Measurements from ENCODE around the gene GPR37L1.
A peak's percentile ranks its signal among the peaks of the same experiment; 100 is the strongest.
"Not testable (repeated sequence)": the region's sequence is repeated elsewhere in the genome, so short reads cannot be mapped to it uniquely, and the experiment has no call there.

The GPR37L1 gene

GRCh38 chr1:202101184-202101583 is 21.5 kb upstream of the GPR37L1 start:
- Histone ChIP-seq H3K36me3 (replicated peaks) (no peaks in the 10 kb centered on the region), H3K4me1 (peaks cover 7% of the 10 kb centered on the region), H3K4me3 (no peak overlapping the region), H3K9me3 (no peaks in the 10 kb centered on the region), H3K27me3 (ENCODE audit: low read depth) (no peaks in the 10 kb centered on the region)
- DNase-seq (ENCODE audit: low spot score in 2 of 2) = no peak
- in situ Hi-C loops (cut with MboI; ENCODE audit: low sequenced_read_pairs) = no loop called here

DNA sequence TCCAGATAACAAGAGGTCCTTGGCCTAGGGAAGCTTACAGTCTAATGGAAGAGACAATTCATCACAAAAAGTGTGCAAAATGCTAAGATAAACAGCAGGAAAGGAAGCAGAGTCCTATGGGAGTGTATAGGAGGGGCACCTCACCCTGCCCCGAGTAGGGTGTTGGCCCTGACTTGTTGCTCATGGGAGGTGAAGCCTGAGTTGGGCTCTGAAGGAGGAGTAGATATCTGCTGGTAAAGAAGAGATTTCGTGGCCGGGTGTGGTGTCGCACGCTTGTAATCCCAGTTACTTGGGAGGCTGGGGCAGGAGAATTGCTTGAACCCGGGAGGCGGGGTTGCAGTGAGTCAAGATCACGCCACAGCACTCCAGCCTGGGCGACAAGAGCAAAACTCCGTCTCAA is 18.6 kb upstream of the GPR37L1 start:
- no peaks in the 10 kb centered on the region for H3K36me3 ChIP-seq (replicated peaks)
- H3K4me3 ChIP-seq = no peak overlapping the region
- peaks cover 7% of the 10 kb centered on the region for H3K4me1 ChIP-seq
- no peak for DNase-seq (ENCODE audit: low spot score in 2 of 2)
- in situ Hi-C loops (cut with MboI; ENCODE audit: low sequenced_read_pairs) = no loop called here
- no peaks in the 10 kb centered on the region for H3K27me3 ChIP-seq (ENCODE audit: low read depth)
- H3K9me3 ChIP-seq = no peaks in the 10 kb centered on the region

DNA sequence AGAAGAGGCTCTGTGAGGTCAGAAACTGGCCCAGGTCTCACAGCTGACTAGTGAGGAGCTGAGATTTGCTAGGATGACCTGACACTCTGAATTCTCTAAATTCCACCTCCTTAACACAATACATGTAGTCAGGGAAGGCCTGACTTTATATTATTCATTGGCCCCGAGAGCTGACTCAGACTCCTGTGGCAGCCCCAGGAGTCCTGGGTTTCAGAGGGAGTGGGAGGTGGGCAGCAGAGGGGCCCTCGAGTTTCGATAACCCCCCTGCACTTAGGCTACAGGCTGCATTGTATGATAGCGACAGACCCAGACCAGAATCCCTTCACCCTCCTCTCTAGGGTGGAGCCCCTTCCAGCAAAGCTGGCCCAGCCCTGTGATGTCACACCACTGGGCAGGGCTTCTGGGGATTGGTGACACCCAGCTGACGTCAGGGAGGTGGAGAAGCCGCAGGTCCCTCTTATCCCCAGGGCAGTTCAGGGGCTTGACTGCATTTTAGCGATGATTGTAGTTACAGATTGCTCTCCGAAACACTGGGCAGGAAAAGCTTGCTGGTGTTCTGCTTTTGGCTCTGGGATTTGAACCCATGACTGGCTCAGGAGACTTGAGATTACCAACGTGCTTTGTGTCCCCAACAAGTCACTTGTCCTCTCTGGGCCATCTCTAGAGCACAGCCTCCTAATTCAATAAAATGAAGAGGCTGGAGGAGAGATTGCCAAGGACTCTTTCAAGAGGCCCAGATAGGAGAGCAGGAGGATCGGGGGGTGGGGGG is 17.0 kb upstream of the GPR37L1 start:
- in situ Hi-C loops (cut with MboI; ENCODE audit: low sequenced_read_pairs) = no loop called here
- H3K27me3 ChIP-seq (ENCODE audit: low read depth) = no peaks in the 10 kb centered on the region
- H3K9me3 ChIP-seq = no peaks in the 10 kb centered on the region
- no peak overlapping the region for H3K4me3 ChIP-seq
- peak; percentile 43 to 79 for DNase-seq (ENCODE audit: low spot score in 2 of 2)
- no peaks in the 10 kb centered on the region for H3K36me3 ChIP-seq (replicated peaks)
- peaks cover 7% of the 10 kb centered on the region for H3K4me1 ChIP-seq

GRCh38 chr1:202106340-202107254 is 16.1 kb upstream of the GPR37L1 start:
- peaks cover 7% of the 10 kb centered on the region for H3K4me1 ChIP-seq
- in situ Hi-C loops (cut with MboI; ENCODE audit: low sequenced_read_pairs) = no loop called here
- no peak overlapping the region for H3K4me3 ChIP-seq
- no peak for DNase-seq (ENCODE audit: low spot score in 2 of 2)
- no peaks in the 10 kb centered on the region for H3K27me3 ChIP-seq (ENCODE audit: low read depth)
- H3K9me3 ChIP-seq = no peaks in the 10 kb centered on the region
- H3K36me3 ChIP-seq (replicated peaks) = no peaks in the 10 kb centered on the region

- H3K27me3 ChIP-seq (ENCODE audit: low read depth) = no peaks in the 10 kb centered on the region
- in situ Hi-C loops (cut with MboI; ENCODE audit: low sequenced_read_pairs) = no loop called here
- DNase-seq (ENCODE audit: low spot score in 2 of 2) = no peak
- H3K36me3 ChIP-seq (replicated peaks) = no peaks in the 10 kb centered on the region
- no peak overlapping the region for H3K4me3 ChIP-seq
- H3K9me3 ChIP-seq = no peaks in the 10 kb centered on the region
- peaks cover 7% of the 10 kb centered on the region for H3K4me1 ChIP-seq
These were observed 15.4 kb upstream of the GPR37L1 start for GRCh38 chr1:202107321-202107761.

DNA sequence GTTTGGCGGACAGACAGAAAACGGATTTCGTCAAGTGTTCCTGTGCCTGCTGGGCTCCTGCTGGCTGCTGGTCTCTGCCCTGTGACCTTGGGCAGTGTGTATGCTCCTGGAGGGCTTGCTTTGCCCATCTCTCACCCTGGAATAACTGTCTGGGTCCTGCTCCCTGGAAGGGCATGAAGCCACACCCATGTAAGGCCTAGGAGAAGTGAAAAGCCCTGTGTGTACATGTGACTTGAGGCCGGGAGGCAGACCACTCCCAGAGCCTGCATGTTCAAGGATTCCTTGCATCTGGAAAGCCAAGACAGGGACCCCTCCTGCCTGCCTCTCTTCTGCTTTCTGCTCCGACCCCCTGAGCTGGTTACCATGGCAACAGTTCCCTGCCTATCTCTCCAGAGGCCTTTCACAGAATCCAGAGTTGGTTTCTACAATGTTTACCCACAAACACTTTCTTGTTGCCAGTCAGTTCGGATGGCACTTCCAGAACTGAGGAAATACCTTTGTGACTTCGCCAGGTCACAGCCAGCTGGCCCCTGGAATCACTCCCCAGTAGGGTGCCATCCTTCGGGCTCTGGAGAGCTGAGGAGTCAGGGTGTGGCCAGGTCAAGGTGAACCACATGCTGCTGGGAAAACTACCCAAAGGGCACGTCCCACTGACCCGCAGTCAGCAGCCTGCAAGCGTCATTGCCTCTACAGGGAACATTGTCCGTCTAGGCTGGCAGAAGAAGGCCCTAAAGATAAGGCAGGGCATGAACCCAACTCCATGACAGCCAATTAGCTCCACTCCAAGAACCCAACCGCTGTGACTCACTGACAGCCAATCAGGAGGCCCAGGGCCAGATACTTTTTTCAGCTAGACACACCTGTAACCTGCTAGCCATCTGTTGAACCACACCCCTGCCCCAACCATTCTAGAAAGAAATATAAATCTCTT is 14.7 kb upstream of the GPR37L1 start:
- no peaks in the 10 kb centered on the region for H3K27me3 ChIP-seq (ENCODE audit: low read depth)
- H3K4me3 ChIP-seq = no peak overlapping the region
- in situ Hi-C loops (cut with MboI; ENCODE audit: low sequenced_read_pairs) = no loop called here
- DNase-seq (ENCODE audit: low spot score in 2 of 2) = no peak
- H3K36me3 ChIP-seq (replicated peaks) = no peaks in the 10 kb centered on the region
- no peaks in the 10 kb centered on the region for H3K9me3 ChIP-seq
- peaks cover 7% of the 10 kb centered on the region for H3K4me1 ChIP-seq

DNA sequence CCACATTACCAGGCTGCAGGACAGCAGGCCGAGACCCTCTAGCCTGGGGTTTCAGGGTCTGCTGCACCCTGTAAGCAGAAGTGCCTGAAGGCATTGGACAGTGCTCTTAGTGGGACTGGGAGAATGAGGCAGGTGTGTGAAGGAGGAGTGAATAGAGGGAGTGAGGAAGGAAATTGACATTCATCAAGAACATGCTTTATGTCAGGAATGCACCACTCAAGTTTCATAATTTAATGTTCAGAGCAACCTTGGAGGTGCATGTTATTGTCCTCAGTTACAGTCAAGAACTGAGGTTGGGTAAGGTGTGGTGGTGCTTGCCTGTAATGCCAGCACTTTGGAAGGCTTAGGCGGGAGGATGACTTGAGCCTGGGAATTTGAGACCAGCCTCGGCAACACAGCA is 11.7 kb upstream of the GPR37L1 start:
- in situ Hi-C loops (cut with MboI; ENCODE audit: low sequenced_read_pairs) = loop anchor here (10.0 kb wide), 1 partner anchor 216 kb away; no protein-coding TSS in a partner anchor
- DNase-seq (ENCODE audit: low spot score in 2 of 2) = no peak
- peaks cover under 1% of the 10 kb centered on the region; the same call in 1 of the 2 replicates for H3K4me1 ChIP-seq
- no peaks in the 10 kb centered on the region for H3K27me3 ChIP-seq (ENCODE audit: low read depth)
- H3K4me3 ChIP-seq = no peak overlapping the region
- H3K9me3 ChIP-seq = no peaks in the 10 kb centered on the region
- no peaks in the 10 kb centered on the region for H3K36me3 ChIP-seq (replicated peaks)

- not testable (repeated sequence) for H3K27me3 ChIP-seq (ENCODE audit: low read depth); H3K9me3 ChIP-seq; H3K4me3 ChIP-seq; H3K4me1 ChIP-seq; H3K36me3 ChIP-seq (replicated peaks); DNase-seq (ENCODE audit: low spot score in 2 of 2)
- in situ Hi-C loops (cut with MboI; ENCODE audit: low sequenced_read_pairs) = loop anchor here (10.0 kb wide), 1 partner anchor 217 kb away; no protein-coding TSS in a partner anchor
These were observed 11.1 kb upstream of the GPR37L1 start for GRCh38 chr1:202111589-202111988.

DNA sequence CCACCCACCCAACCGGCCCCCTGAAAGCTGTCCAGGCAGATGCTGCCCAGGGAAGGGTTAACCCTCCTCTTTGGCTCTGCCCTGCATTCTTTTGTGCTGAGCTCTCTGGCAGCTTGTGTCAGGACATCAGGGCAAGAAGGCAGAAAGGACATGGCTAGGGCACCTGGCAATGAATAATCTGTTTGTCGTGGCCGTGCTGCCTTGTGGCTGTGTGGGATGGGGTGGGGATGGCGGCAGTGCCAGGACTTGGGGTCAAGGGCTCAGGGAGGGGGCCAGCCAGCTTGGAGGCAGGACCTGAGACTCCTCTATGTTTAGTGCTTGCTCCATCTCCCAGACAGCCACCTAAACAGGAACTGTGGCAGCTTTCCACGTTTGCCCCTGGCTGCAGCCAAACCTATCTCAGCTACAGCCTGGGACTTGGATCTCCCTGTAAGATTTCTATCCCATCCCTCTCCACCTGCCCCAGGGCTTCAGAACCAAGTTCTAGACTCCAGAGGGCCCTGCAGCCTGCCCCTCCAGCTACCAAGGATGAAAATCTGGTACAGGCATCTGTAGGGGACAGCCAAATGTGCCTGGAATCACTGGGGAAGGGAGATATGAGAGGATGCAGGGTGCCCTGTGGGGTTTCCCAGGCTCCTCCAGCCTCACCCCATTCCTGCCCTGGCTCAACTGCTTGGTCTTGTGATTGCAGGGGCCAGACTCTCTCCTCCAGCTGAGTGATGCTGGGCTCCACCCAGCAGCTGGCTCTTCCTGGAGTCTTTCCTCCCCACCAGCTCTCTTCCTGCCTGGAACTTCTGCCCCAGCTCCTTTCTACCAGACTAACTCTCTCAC is 9.6 kb upstream of the GPR37L1 start:
- in situ Hi-C loops (cut with MboI; ENCODE audit: low sequenced_read_pairs) = loop anchor here (10.0 kb wide), 1 partner anchor 218 kb away; no protein-coding TSS in a partner anchor
- H3K27me3 ChIP-seq (ENCODE audit: low read depth) = no peaks in the 10 kb centered on the region
- H3K9me3 ChIP-seq = no peaks in the 10 kb centered on the region
- no peaks in the 10 kb centered on the region for H3K36me3 ChIP-seq (replicated peaks)
- H3K4me1 ChIP-seq = no peaks in the 10 kb centered on the region
- DNase-seq (ENCODE audit: low spot score in 2 of 2) = no peak
- H3K4me3 ChIP-seq = no peak overlapping the region

GRCh38 chr1:202113690-202114300 is 8.9 kb upstream of the GPR37L1 start:
- in situ Hi-C loops (cut with MboI; ENCODE audit: low sequenced_read_pairs) = loop anchor here (10.0 kb wide), 1 partner anchor 219 kb away; no protein-coding TSS in a partner anchor
- Histone ChIP-seq H3K27me3 (ENCODE audit: low read depth) (no peaks in the 10 kb centered on the region), H3K4me3 (no peak overlapping the region), H3K4me1 (no peaks in the 10 kb centered on the region), H3K9me3 (no peaks in the 10 kb centered on the region), H3K36me3 (replicated peaks) (no peaks in the 10 kb centered on the region)
- DNase-seq (ENCODE audit: low spot score in 2 of 2) = no peak

GRCh38 chr1:202116287-202116686 is 6.4 kb upstream of the GPR37L1 start:
- DNase-seq (ENCODE audit: low spot score in 2 of 2) = no peak
- H3K9me3 ChIP-seq = no peaks in the 10 kb centered on the region
- H3K4me1 ChIP-seq = no peaks in the 10 kb centered on the region
- H3K4me3 ChIP-seq = no peak overlapping the region
- no peaks in the 10 kb centered on the region for H3K36me3 ChIP-seq (replicated peaks)
- in situ Hi-C loops (cut with MboI; ENCODE audit: low sequenced_read_pairs) = loop anchor here (10.0 kb wide), 1 partner anchor 221 kb away; no protein-coding TSS in a partner anchor
- H3K27me3 ChIP-seq (ENCODE audit: low read depth) = no peaks in the 10 kb centered on the region

GRCh38 chr1:202117898-202118371 is 4.8 kb upstream of the GPR37L1 start:
- Histone ChIP-seq H3K4me1 (no peaks in the 10 kb centered on the region), H3K9me3 (no peaks in the 10 kb centered on the region), H3K4me3 (no peak overlapping the region), H3K36me3 (replicated peaks) (no peaks in the 10 kb centered on the region), H3K27me3 (ENCODE audit: low read depth) (no peaks in the 10 kb centered on the region)
- DNase-seq (ENCODE audit: low spot score in 2 of 2) = no peak
- in situ Hi-C loops (cut with MboI; ENCODE audit: low sequenced_read_pairs) = loop anchor here (10.0 kb wide), 1 partner anchor 223 kb away; no protein-coding TSS in a partner anchor
